ENCODE measurements around the gene PAEP.
"Not testable (repeated sequence)": the region's sequence is repeated elsewhere in the genome, so short reads cannot be mapped to it uniquely, and the experiment has no call there.

Gene PAEP

DNA sequence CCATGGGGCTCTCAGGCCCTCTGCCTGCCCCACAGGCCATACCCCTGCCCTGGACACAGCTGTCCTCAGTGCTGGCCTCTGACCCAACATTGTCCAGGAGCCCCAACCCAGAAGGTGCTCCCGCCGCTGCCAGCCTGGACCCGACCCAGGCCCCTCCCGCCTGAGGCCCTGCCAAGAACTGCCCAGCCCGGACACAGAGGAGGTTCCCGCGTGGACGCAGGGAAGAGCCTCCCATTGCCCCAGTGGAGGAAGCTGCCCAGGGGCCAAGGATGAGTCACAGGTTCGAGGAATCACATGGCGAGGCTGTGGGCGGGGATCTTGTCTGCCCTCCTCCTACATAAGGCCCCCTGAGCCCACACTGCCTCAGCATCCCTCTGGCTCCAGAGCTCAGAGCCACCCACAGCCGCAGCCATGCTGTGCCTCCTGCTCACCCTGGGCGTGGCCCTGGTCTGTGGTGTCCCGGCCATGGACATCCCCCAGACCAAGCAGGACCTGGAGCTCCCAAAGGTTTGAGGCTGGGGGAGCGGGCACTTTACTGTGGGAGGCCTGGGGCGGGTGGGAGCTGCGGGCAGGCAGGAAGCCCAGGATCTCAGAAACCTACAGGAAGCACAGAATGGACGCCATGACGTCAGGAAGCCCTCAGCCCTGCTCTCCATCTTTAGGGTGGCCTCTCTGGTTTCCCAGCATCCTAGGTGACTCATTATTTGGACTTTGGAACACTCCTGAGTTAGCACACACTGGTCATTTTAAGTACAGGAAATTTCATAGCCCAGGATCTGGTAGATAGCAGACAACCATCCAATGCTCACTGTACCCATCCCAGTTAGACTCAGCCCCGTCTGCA, at the start of gene PAEP:
Gene PAEP (plus strand): TSS at position 366 of the 844 bp plus-strand sequence.
- DNase-seq: no peak

DNA sequence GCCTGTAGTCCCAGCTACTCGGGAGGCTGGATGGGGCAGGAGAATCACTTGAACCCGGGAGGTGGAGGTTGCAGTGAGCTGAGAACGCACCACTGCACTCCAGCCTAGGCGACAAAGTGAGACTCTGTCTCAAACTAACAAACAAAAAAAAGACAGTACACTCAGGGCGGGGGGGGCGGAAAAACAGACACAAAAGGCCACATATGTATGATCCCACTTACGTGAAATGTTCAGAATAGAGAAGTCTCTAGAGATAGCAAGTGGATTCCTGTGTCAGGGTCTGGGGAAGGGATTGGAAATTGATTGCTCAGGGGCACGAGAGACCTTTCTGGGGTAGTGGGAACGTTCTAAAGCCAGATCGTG, 49.3 kb upstream of the PAEP start:
- DNase-seq: no peak

DNA sequence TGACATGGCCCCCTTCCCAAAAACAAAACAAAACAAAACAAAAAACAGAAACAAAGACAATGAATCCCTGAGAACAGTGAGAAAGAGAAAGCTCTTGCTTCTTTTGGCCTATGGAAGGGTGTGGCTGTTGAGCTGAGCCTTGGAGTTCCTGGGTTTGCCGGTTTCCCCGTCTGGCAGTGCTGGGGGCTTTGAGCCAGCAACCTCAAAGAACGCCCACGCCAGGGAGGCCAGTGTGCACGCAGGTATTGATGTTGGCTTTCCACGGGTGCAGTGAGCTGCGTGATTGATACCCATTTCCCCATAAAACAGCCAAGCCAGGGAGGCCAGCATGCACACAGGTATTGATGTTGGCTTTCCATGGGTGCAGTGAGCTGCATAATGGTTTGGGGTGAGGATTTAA, 48.7 kb upstream of the PAEP start:
- no peak for DNase-seq

GRCh38 chr9:135513351-135513846, 48.2 kb upstream of the PAEP start:
- no peak for DNase-seq

DNA sequence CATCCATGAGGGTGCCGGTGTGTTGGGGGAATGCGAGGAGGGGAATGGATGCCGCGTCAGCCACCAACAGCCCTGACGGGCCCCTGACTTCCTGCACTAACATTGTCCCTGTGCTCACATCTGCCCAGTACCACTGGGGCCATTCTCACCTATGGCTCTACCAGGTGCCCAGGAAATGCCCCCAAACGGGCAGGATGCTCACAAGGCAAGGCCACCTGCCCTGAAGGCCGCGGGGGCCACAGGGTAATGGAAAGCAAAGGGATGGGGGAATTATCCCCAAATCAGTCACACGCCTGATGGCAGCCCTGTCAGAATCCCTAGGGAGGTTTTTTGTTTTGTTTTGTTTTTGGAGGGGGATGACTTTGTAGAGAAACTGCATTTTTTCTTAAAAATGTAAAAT, 47.6 kb upstream of the PAEP start:
- DNase-seq: not testable (repeated sequence)

GRCh38 chr9:135514342-135515082, 47.0 kb upstream of the PAEP start:
- no peak for DNase-seq

DNA sequence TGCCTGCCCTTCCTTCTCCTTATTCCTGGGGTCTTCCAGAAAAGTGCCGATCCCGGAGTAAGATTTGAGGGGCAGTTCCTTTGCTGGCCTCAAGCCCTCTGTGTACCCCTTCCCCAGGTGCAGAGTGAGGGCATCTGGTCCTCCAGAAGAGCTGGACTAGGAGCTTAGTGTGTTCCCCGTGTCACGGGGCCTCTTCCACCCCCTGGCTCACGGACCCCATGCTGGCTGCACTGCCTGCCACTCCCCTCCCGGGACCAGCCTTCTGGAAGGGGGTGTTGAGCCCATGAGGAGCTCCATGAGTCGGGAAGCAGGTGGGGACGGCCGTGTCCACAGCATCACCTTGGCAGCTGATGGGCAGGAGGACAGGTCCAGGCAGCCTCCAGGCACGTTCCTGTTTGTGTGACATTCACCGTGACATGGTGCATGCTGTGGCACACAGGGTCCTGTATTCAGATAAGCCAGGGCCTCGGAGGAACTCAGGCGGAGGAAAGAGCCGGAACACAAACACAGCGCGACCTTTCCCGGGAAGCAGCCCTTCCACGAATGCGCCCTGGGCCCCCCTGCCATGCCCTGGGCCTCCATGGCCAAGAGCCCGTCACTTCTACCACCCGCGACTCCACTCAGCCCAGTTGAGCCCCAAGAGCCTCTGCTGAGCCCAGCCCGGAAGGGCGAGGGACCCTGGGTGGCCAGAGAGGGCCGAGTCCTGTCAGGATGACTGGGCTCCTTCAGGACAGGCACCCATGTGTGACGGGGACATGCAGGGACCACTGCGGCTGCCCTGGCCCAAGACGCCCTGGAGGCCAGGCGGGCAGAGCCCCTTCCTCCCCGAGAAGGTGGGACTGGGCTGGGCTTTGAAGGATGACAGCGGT, 46.2 kb upstream of the PAEP start:
- DNase-seq: no peak

- DNase-seq: no peak
These were observed 45.3 kb upstream of the PAEP start for GRCh38 chr9:135516132-135516860.

GRCh38 chr9:135517407-135517822, 44.1 kb upstream of the PAEP start:
- no peak for DNase-seq

GRCh38 chr9:135519179-135519971, 42.2 kb upstream of the PAEP start:
- no peak for DNase-seq

DNA sequence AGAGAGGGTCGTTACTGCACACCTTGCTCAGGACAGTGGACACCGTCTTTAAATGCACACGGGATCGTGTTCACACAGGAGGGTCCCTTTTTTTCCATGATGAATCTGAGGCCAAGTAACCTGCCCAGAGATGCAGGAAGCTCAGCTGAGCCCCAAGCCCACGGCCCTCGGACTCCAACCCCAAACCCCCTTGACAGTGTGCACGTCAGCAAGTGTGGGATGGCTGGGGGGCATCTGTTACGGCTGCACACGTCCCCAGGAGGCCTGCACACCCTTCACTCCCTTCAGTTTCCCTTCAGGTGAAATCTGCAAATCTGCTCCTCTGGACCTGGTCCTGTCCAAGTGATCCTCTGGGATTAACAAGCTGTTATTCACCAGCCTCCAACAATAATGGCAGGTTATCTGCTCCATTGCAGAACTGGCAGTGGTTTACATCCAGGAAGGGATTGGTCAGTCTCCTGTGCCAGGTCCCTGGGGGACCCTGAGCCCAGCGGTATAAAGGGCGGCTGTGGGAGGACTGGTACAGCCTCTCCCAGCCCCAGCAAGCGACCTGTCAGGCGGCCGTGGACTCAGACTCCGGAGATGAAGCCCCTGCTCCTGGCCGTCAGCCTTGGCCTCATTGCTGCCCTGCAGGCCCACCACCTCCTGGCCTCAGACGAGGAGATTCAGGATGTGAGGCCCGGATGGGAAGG, 40.5 kb upstream of the PAEP start, which contains the start of gene LCN1:
Gene LCN1 (plus strand): TSS at position 525 of the 692 bp plus-strand sequence. CDS start 58 bp downstream, at position 583.
- DNase-seq: no peak

DNA sequence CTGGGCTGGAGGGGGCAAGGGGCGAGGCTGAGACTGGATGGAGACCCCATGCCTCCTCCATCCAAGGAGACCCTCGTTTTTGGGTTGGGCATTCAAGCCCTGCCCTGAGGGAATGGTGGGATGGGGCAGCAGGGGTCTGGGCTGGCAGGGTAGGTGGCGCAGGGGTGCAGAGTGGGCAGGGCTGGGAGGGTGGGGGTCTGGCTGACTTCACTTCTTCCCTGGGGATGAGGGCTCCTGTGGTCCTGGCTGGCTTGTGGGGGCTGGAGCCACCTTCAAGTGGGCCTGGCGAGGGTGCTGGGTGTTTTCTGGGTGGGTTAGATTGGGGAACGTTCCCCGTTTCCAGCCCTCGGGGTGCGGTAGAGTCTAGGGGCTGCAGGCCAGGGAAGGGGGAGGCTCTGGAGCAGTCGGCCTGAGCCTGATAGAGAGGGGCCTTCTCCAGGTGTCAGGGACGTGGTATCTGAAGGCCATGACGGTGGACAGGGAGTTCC, 39.9 kb upstream of the PAEP start:
- no peak for DNase-seq

GRCh38 chr9:135522137-135522877, 39.2 kb upstream of the PAEP start:
- DNase-seq: no peak

DNA sequence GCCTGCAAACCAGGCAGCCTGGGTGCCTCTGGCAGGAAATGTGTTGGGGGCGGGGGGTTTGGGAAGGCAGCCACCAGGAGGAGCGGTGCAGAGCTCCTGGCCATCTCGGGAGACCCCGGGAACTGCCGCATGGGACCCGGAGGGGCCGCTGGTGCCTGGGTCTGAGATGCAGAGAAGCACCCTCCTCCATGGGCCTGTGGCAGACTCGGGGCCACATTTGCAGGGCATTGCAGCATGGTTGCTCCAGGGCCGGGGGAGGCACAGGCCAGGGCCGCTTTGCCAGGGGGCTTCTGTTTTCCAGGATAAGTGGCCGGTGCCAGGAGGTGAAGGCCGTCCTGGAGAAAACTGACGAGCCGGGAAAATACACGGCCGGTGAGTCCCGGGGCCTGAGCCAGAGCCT, 38.6 kb upstream of the PAEP start:
- no peak for DNase-seq

GRCh38 chr9:135523521-135524129, 37.9 kb upstream of the PAEP start:
- no peak for DNase-seq

- DNase-seq: no peak
These were observed 37.3 kb upstream of the PAEP start for GRCh38 chr9:135524130-135524861.

DNA sequence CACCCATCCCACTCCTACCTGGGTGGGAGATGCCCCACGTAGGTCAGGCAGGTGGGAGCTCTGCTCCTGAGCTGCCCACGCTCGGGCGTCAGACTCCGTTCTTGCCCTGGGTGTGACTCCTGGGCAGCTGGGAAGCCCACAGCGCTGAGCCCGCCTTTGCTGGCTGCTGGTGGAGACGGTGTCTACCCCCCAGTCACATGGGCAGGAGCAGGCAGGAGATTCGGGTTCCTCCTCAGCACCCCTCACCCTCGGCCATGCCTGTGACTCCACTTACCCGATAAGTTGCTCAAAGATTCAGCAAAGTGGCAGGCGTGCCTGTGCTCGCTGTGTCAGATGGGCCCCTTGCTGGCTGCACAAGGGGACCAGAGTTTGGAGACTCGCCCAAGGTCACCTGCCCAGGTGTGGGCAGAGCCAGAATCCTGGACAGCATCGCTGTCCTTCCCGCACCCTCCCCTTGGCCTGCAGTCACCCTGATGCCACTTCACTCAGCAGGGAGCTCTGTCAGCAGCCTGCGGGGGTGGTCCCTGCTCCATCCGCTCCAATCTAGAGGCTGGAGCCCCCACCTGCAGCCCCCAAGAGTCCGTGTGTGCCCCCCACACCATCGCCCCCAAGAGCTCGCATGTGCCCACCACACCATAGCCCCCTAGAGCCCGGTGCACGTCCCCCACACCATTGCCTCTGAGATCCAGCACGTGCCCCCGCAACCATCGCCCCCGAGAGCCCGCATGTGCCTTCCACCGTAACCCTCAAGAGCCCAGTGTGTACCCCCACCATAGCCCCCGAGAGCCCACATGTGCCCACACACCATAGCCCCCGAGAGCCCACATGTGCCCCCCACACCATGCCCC, 36.1 kb upstream of the PAEP start:
- DNase-seq: no peak

Data from cerebellar nuclear complex (tissue), 1 donor.